GM20431 (cell line): ENCODE results near the gene AVPR2.

Source experiments
- in situ Hi-C: fragments of 300-500 bp; cut with MseI, MboI; formaldehyde crosslinking; loops from one replicate; pipeline ENCODE4 v1.15.0; 2020; ENCODE audit warnings: low sequenced_read_pairs; ENCODE audit not compliant: unreplicated experiment

The AVPR2 gene

GRCh38 chrX:153903991-153904957, at the start of gene AVPR2:
Gene AVPR2 (plus strand): TSS chrX:153904673. CDS start chrX:153905146, 473 bp downstream.
- in situ Hi-C loops: no loop called here

- in situ Hi-C loops: no loop called here
Measured at GRCh38 chrX:153854702-153855101, 49.8 kb upstream of the AVPR2 start.

GRCh38 chrX:153857348-153857903, 47.0 kb upstream of the AVPR2 start:
- in situ Hi-C loops: no loop called here

GRCh38 chrX:153861151-153861550, 43.3 kb upstream of the AVPR2 start:
- in situ Hi-C loops: no loop called here

DNA sequence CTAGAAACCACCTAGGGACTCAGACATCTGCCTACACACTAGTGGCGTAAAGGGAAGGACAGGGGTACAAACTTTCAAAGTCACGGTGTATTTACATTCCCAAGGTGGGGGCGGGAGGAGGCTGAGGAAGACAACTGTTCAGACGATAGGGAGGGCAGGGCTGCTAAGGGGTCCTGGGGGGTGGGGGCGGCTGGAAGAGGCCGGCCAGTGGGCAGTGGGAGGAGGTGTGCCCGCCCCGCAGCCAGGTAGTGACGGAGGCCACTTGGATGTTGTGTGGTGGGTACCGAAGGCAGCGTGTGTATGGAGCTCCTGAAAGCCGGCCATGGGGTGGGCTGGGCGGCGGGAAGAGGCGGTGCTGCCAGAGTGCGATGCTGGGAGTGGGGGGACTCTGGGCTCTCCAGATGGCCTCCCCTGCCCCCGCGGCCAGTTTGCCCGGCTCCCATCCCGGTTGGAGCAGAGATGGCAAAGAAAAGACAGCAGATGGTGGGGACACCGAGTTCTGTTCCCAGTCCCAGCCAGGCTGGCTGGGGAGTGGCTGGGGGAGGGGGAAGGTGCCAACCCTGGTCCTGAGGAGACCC, 42.7 kb upstream of the AVPR2 start:
- in situ Hi-C loops: no loop called here

GRCh38 chrX:153862369-153863250, 41.9 kb upstream of the AVPR2 start:
- in situ Hi-C loops: no loop called here

- in situ Hi-C loops: no loop called here
Measured at GRCh38 chrX:153863251-153863991, 41.1 kb upstream of the AVPR2 start.

DNA sequence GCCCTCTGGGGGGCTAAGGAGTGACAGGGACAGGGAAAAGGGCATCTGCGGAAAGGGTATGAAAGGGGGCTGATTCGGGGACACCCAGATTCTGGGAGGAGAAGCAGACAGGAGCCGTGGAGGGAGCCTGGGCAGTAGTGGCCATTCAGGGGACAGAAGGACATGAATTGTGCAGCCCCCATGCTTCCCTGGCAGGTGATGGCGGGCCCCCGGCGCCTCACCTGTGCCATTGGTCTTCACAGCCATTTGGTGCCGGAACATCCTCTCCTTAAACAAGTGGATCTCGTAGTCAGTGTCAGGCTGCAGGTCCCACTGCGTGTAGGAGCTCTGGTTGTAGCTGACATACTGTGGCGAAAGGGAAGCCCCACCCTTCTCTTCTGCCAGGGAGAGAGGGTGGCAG, 40.4 kb upstream of the AVPR2 start:
- in situ Hi-C loops: no loop called here

- in situ Hi-C loops: no loop called here
Measured at GRCh38 chrX:153864561-153865320, 39.7 kb upstream of the AVPR2 start.

- in situ Hi-C loops: no loop called here
Measured at GRCh38 chrX:153865321-153865580, 39.2 kb upstream of the AVPR2 start.

- in situ Hi-C loops: no loop called here
Measured at GRCh38 chrX:153865685-153866084, 38.8 kb upstream of the AVPR2 start.

DNA sequence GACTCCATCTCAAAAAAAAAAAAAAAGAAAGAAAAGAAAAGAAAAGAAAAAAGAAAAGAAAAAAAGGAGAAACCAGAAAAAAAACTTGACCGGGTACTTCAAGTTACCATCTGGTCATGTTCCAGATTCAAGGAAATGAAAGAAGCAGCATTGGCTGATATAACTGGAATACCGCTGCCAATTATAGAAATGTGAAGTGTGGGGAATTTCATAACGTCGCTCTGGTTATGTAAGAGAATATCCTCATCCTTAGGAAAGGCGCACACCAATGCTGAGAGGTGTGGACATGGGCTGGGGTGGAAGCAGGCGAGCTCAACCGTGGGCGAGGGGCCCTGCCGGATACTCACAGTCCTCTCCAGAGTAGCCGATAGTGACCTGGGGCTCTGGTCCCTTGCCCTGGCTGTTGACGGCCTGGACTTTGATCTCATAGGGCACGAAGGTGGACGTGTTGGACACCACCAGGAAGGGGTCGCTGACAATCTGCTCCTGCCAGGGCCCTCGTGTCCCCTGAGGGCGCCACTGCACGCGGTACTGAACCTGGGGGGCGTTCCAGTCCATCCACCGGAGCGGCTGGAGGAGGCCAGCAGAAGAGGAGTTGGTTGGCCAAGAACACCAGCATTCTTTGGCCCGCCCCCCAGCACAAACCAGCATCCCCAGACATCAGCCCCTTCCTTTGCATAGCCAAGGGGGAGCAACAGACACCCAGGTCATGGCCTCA, 38.0 kb upstream of the AVPR2 start:
- in situ Hi-C loops: no loop called here

DNA sequence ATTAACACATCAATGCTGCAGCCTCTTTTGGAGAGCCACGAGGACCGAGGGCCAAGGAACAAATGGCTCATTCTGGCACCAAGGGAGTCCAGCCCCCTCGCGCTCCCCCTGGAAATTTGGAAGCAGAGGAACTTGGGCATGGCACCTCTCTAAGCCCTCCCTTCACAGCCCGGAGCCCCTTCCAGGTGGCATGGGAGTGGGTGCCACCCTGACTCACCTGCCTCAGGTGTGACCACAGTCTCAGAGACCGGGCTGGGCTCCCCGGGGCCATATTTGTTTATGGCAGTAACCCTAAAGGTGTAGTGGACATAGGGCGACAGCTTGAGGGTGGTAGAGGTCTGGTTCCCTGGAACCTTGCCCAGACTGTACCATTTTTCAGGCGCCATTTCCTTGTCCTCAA, 37.3 kb upstream of the AVPR2 start:
- in situ Hi-C loops: no loop called here

DNA sequence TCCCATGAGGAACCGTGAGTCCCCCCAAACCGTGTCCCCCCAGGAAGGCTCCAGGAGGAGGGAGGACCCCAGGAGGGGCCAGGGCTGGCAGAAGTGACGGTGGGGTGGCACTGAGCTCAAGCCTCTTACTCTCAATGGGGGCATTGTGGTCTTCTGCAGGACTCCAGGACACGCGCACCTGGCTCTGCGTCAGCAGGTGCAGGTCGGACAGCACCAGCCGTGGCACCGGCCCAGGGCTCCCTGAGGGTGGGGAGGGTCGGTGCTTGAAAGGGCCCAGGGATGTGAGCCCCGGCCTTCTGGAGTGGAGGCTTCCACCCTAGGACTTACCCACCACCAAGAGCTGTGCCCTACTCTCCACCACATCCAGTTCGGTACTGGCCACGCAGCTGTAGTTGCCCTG, 36.8 kb upstream of the AVPR2 start:
- in situ Hi-C loops: no loop called here

- in situ Hi-C loops: no loop called here
Measured at GRCh38 chrX:153868576-153869472, 35.6 kb upstream of the AVPR2 start.

GRCh38 chrX:153869473-153870287, 34.8 kb upstream of the AVPR2 start:
- in situ Hi-C loops: no loop called here

- in situ Hi-C loops: no loop called here
Measured at GRCh38 chrX:153870288-153870690, 34.2 kb upstream of the AVPR2 start.
